Stimulated activated CD4-positive, alpha-beta T cell treated with anti-CD3 and anti-CD28 coated beads, Interleukin-12 subunit alpha, Interleukin-12 subunit beta, amount 100 ng/mL, for 24 hours (primary cell): Measurements from ENCODE around the gene PGAM4.
"Not testable (repeated sequence)": the region's sequence is repeated elsewhere in the genome, so short reads cannot be mapped to it uniquely, and the experiment has no call there.

Experiments used
- DNase-seq, 2 experiments: peaks; one replicate each; pipeline ENCODE4 v3.0.0-alpha.2; 2020; ENCODE audit warnings: low read depth in 2 of 2

The PGAM4 gene

DNA sequence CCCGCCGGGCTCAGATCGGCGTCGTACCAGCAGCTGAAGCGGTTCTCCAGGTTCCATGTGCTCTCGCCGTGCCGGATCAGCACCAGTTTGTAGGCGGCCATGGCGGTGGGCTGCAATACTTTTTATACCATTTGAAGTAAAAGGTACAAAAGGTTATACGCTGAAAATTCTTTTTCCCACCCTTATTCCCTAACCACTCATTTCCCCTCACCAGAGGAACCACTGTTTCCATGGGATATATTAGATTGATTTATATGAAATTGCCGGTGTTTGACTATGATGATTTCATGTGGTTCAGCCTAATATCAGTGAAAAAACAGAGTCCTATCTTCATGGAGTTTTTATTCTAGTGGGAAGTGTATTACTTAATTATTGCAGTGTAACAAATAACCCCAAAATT, at the start of gene PGAM4:
TSS of gene PGAM4 (minus strand) at position 101 of the 400 bp plus-strand sequence. CDS start at position 101, 0 bp downstream.
- DNase-seq: no peak

- no peak for DNase-seq
Observed at GRCh38 chrX:78011846-78012245, 42.4 kb upstream of the PGAM4 start.

- DNase-seq: no peak
Observed at GRCh38 chrX:77979870-77980269, 10.4 kb upstream of the PGAM4 start.

- DNase-seq: no peak
Observed at GRCh38 chrX:77977518-77977917, 8.1 kb upstream of the PGAM4 start.

GRCh38 chrX:77977095-77977494, 7.7 kb upstream of the PGAM4 start:
- no peak for DNase-seq

DNA sequence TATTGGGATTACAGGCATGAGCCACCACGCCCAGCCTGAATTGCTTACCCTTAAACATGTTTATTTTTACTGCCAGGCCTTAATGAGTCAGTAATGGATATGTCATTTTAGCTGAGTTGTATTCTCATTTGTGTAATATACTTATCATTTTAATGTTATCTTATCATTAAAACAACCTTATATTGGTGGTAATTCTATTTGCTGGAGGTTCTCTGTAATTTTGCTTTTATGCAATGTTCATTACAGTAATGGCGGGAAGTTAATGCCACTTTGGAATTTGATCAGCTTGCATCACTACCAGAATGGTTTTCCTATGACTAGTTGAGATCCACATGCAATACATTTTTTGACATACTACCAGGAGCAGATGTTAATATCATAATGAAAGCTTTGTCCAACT, 6.3 kb upstream of the PGAM4 start:
- no peak for DNase-seq

GRCh38 chrX:77967631-77968030, 1.8 kb downstream of the PGAM4 start:
- no peak for DNase-seq

DNA sequence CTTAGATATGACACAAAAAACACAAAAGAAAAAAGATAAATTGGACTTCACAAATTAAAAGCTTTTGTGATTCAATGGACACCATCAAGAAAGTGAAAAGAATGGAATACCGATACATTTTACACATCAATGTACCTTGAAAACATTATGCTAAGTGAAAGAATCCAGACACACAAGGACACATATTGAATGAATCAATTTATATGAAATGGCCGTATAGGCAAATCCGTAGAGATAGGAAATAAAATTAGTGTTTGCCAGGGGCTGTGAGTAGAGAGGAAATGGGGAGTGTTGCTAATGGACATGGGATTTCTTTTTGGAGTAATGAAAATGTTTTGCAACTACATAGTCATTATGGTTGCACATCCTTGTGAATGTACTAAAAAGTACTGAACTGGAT, 3.1 kb downstream of the PGAM4 start:
- no peak for DNase-seq

- DNase-seq: peak in 1 of 2 experiments; percentile 1
Observed at GRCh38 chrX:77962068-77962902, 7.2 kb downstream of the PGAM4 start.

GRCh38 chrX:77961063-77961462, 8.4 kb downstream of the PGAM4 start:
- no peak for DNase-seq

DNA sequence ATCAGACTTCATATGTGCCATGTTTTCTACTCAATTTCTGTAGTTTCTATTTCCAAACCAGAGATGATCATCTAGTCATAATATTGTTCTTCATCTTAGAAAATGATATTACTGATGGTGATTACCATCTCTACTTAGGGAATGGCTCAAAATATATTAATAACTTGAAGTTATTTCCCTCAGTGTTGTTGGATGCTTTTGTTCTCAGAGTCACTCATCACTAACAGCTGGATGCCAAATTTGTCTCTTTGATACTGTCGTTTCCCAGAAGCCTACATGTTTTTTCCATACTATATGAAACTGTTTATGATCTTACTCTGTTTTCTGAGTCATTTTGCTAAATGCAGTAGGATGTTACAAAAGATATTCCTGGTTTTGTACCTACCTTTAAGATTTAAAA, 8.9 kb downstream of the PGAM4 start:
- no peak for DNase-seq

DNA sequence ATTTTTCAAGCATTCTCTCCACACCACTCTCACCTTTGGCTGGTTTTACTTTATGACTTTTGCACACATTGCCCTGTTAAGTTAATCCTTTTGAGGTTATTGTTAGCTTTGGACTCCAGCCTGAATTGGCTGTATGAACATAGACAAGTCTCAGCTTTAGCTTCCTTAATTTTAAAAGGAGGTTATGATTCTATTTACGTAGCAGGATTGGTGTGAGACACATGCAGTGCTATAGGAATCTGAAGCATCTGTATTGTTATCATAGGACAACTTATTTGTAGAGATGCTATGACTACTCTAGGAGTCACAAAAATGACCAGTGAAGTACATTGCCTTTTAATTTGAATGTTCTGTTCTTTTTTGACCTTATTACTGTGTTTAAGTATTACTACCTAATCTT, 15.7 kb downstream of the PGAM4 start:
- no peak for DNase-seq

GRCh38 chrX:77953302-77953701, 16.1 kb downstream of the PGAM4 start:
- no peak for DNase-seq

GRCh38 chrX:77952173-77952572, 17.3 kb downstream of the PGAM4 start:
- DNase-seq: no peak

- DNase-seq: no peak
Observed at GRCh38 chrX:77949840-77950239, 19.6 kb downstream of the PGAM4 start.

GRCh38 chrX:77946571-77946970, 22.9 kb downstream of the PGAM4 start:
- no peak for DNase-seq

GRCh38 chrX:77945910-77946545, 23.4 kb downstream of the PGAM4 start:
- DNase-seq: no peak

- DNase-seq: not testable (repeated sequence)
Observed at GRCh38 chrX:77945031-77945430, 24.4 kb downstream of the PGAM4 start.

GRCh38 chrX:77938083-77938680, 31.3 kb downstream of the PGAM4 start:
- DNase-seq: no peak

GRCh38 chrX:77937291-77937690, 32.1 kb downstream of the PGAM4 start:
- DNase-seq: no peak

DNA sequence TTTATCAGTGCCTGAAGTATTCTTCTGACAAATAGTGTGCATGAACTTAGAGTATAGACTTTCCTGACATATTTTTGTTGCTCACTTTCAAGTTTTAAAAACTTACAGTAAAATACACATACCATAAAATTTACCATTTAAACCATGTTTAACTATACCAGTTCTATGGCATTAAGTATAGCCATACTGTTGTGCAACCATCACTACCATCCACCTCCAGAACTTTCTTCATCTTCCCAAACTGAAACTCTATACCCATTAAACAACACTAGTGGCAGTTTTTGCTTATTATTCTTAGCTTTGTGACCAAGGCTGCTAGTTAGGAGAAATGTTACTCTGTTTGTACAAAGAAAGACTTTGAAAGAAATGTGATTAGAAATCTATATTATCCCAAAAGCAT, 33.1 kb downstream of the PGAM4 start:
- no peak for DNase-seq

- DNase-seq: no peak
Observed at GRCh38 chrX:77935886-77936285, 33.6 kb downstream of the PGAM4 start.

- DNase-seq: no peak
Observed at GRCh38 chrX:77930581-77930980, 38.9 kb downstream of the PGAM4 start.
